PC-3 (cell line): ENCODE data around the gene SHISA8.

Experiments used
- CTCF ChIP-seq: fragments of 300-600 bp; sonication (generic); conservative IDR thresholded peaks from 2 replicates; pipeline ENCODE4 v1.5.1; 2017; ENCODE audit warnings: antibody characterized with exemption, low read depth, mild to moderate bottlenecking, low read length
- EZH2 ChIP-seq: fragments of 300-600 bp; sonication (generic); IDR thresholded peaks from one replicate; pipeline ENCODE4 v1.6.1; 2017; ENCODE audit warnings: antibody characterized with exemption, mild to moderate bottlenecking, low read length; ENCODE audit not compliant: unreplicated experiment

GRCh38 chr22:41912338-41913039, 2.4 kb downstream of the SHISA8 start:
- no peak for TF ChIP-seq CTCF
- TF ChIP-seq EZH2 = no peak
